DND-41 (cell line): ENCODE results near the gene KRT77.

Experiments used
- ATAC-seq: fragments of 200-7000 bp; cut with Tn5 transposase; 3 replicates; pipeline ENCODE4 v1.9.1; 2021; ENCODE audit warnings: low read depth; ENCODE audit not compliant: insufficient read depth
- DNase-seq: peaks from one replicate; pipeline ENCODE4 v3.0.0-alpha.2; 2020
- H2AFZ ChIP-seq: 2 replicates; pipeline ENCODE4 v1.6.0; 2012; ENCODE audit warnings: low read depth, low read length
- H3K27ac ChIP-seq: 2 replicates; pipeline ENCODE4 v1.5.1; 2012; ENCODE audit warnings: low read length, inconsistent platforms
- H3K27me3 ChIP-seq: fragments of 200-600 bp; sonication (generic); 2 replicates; pipeline ENCODE4 v1.6.0; 2012; ENCODE audit warnings: low read length, mild to moderate bottlenecking, inconsistent platforms; ENCODE audit not compliant: insufficient read depth, poor library complexity
- H3K36me3 ChIP-seq: 2 replicates; pipeline ENCODE4 v1.5.1; 2012; ENCODE audit warnings: low read length, inconsistent platforms; ENCODE audit not compliant: insufficient read depth
- H3K4me1 ChIP-seq: 2 replicates; pipeline ENCODE4 v1.5.1; 2012; ENCODE audit warnings: mild to moderate bottlenecking, low read length; ENCODE audit not compliant: insufficient read depth
- H3K4me2 ChIP-seq: 2 replicates; pipeline ENCODE4 v1.6.0; 2012; ENCODE audit warnings: mild to moderate bottlenecking, moderate library complexity, low read length, inconsistent platforms; ENCODE audit not compliant: insufficient read depth
- H3K4me3 ChIP-seq, 2 experiments: fragments of 200-600 bp in 1 of 2; shearing (Covaris generic) in 1 of 2; 2 replicates each; pipeline ENCODE4 v1.5.1; 2012 to 2016; ENCODE audit warnings: inconsistent platforms in 2 of 2, low read length in 2 of 2, mild to moderate bottlenecking in 2 of 2, low read depth in 1 of 2, moderate library complexity in 1 of 2
- H3K79me2 ChIP-seq: 2 replicates; pipeline ENCODE4 v1.6.0; 2012; ENCODE audit warnings: low read length, inconsistent platforms; ENCODE audit not compliant: insufficient read depth
- H3K9ac ChIP-seq: 2 replicates; pipeline ENCODE4 v1.6.0; 2012; ENCODE audit warnings: low read depth, mild to moderate bottlenecking, inconsistent platforms, low read length, moderate library complexity
- H3K9me3 ChIP-seq: 2 replicates; pipeline ENCODE4 v1.5.1; 2012; ENCODE audit warnings: low read length, moderate library complexity, mild to moderate bottlenecking, inconsistent platforms; ENCODE audit not compliant: insufficient read depth, severe bottlenecking
- H4K20me1 ChIP-seq: 2 replicates; pipeline ENCODE4 v1.6.0; 2012; ENCODE audit warnings: low read length; ENCODE audit not compliant: insufficient read depth
- EZH2 ChIP-seq: IDR thresholded peaks from 3 replicates; pipeline ENCODE4 v1.6.1; 2012; ENCODE audit warnings: borderline replicate concordance, low read depth, mild to moderate bottlenecking, moderate library complexity, low read length, inconsistent platforms; ENCODE audit not compliant: severe bottlenecking
- TF ChIP-seq, protein P1 (sequence below): IDR thresholded peaks from 2 replicates; pipeline ENCODE4 v1.5.1; 2012; ENCODE audit warnings: borderline replicate concordance, low read length, moderate library complexity, mild to moderate bottlenecking; ENCODE audit not compliant: poor library complexity, severe bottlenecking; ENCODE audit errors: extremely low read depth

Gene KRT77

DNA sequence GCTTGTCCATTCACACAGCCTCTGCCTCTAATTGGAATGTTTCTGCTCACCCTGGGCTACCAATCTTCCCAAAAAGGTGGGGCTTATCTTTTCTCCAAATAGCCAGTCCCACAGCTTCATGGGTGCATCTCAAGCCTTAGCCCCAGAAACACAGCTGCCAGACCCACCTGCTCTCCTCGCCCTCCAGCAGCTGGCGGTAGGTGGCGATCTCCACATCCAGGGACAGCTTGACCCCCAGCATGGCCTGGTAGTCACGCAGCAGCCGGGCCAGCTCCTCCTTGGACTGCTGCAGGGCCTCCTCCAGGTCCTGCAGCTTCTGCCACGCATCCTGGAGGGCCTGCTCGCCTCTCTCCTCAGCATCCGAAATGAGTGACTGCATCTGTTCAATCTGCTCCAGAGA is 11.1 kb downstream of the KRT77 start:
- Histone ChIP-seq H2AFZ (no peak overlapping the region), H3K9ac (no peak overlapping the region), H3K27ac (no peak overlapping the region), H3K4me1 (no peaks in the 10 kb centered on the region), H3K4me3 (no peak overlapping the region), H3K27me3 (peaks cover 30% of the 10 kb centered on the region), H3K4me2 (no peak overlapping the region), H3K79me2 (no peaks in the 10 kb centered on the region), H3K36me3 (no peaks in the 10 kb centered on the region), H4K20me1 (no peaks in the 10 kb centered on the region), H3K9me3 (no peaks in the 10 kb centered on the region)
- ATAC-seq (no peak), DNase-seq (no peak)
- TF ChIP-seq, protein P1, sequence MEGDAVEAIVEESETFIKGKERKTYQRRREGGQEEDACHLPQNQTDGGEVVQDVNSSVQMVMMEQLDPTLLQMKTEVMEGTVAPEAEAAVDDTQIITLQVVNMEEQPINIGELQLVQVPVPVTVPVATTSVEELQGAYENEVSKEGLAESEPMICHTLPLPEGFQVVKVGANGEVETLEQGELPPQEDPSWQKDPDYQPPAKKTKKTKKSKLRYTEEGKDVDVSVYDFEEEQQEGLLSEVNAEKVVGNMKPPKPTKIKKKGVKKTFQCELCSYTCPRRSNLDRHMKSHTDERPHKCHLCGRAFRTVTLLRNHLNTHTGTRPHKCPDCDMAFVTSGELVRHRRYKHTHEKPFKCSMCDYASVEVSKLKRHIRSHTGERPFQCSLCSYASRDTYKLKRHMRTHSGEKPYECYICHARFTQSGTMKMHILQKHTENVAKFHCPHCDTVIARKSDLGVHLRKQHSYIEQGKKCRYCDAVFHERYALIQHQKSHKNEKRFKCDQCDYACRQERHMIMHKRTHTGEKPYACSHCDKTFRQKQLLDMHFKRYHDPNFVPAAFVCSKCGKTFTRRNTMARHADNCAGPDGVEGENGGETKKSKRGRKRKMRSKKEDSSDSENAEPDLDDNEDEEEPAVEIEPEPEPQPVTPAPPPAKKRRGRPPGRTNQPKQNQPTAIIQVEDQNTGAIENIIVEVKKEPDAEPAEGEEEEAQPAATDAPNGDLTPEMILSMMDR, result no peak
- TF ChIP-seq EZH2, result no peak

DNA sequence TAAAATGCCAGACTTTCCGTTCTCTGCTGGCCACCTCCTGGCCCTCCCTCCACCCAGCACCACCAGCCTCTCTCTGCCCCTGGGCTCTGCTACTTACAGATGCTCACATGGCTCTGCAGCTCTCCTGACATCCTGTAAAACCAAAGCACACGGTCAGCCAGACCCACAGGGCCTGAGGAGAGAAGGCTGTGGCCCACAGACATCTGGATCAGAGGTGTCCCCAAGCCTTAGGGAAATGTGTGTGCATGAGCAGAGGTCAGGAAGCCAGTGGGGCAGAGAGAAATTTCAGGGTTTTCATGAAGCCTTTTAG is 11.5 kb downstream of the KRT77 start:
- Histone ChIP-seq H3K4me1 (no peaks in the 10 kb centered on the region), H4K20me1 (no peaks in the 10 kb centered on the region), H3K27ac (no peak overlapping the region), H2AFZ (no peak overlapping the region), H3K9me3 (no peaks in the 10 kb centered on the region), H3K4me3 (no peak overlapping the region), H3K9ac (no peak overlapping the region), H3K79me2 (no peaks in the 10 kb centered on the region), H3K36me3 (no peaks in the 10 kb centered on the region), H3K27me3 (peaks cover 32% of the 10 kb centered on the region), H3K4me2 (no peak overlapping the region)
- ATAC-seq, result no peak
- TF ChIP-seq, protein P1, result no peak
- no peak for TF ChIP-seq EZH2
- no peak for DNase-seq

DNA sequence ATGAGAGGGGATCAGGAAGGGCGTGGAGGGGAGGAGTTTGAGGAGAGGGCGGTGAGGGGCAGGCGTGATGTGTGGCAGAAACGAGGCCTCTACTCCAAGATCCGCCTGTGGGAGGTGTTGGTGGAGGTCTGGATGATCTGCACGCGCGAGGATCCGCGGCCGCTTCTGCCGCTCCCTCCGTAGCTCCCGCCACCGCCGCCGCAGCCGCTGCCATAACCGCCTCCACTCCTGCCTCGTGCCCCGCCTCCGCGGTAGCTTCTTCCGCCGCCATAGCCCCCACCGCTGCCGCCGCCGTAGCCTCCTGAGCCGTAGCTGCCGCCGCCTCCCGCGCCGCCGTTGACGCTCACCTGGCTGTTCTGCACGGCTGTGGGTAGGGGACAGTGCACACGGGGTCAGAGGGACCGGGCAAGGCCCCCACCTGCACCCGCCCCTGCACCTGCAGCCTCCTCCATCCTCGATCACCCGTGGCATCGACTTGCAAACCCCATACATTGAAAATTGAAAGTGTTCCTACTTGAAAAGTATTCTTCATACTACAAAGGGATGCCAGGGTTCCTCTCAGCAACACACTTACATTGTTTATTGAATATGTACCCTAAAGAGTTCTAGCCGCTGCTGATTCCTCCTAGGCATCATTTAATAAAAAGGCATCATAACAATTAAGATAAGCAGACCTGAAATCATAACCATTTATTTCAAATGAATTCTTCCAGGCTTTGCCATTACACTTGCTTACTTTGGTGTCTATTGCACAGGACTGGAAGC is 12.1 kb downstream of the KRT77 start:
- H3K9ac ChIP-seq, result no peak overlapping the region
- no peak for DNase-seq
- TF ChIP-seq, protein P1, result no peak
- no peak for TF ChIP-seq EZH2
- no peaks in the 10 kb centered on the region for H4K20me1 ChIP-seq
- no peak overlapping the region for H2AFZ ChIP-seq
- no peak overlapping the region for H3K4me3 ChIP-seq
- no peak overlapping the region for H3K27ac ChIP-seq
- H3K79me2 ChIP-seq, result no peaks in the 10 kb centered on the region
- no peaks in the 10 kb centered on the region for H3K36me3 ChIP-seq
- H3K27me3 ChIP-seq, result peaks cover 33% of the 10 kb centered on the region
- H3K9me3 ChIP-seq, result no peaks in the 10 kb centered on the region
- H3K4me1 ChIP-seq, result no peaks in the 10 kb centered on the region
- H3K4me2 ChIP-seq, result no peak overlapping the region
- no peak for ATAC-seq
